ENCODE measurements around the gene AKNA.

AKNA gene

GRCh38 chr9:114406441-114406840, 18.7 kb upstream of the AKNA start:
- Histone ChIP-seq H3K36me3 (peaks cover 0 to 13% (median 0%) of the 10 kb centered on the region in 3 donors), H3K4me3 (no peak overlapping the region), H3K9me3 (no peaks in the 10 kb centered on the region), H3K27me3 (no peaks in the 10 kb centered on the region), H3K27ac (no peak overlapping the region), H3K4me1 (peaks cover 0 to 5% (median 0%) of the 10 kb centered on the region in 4 donors)
- intact Hi-C loops (cut with DNase I; ENCODE audit: low total_unique reads) = loop anchor here (10.0 kb wide), 2 partner anchors 98 to 178 kb away; partner anchors contain the start of genes ATP6V1G1 and WHRN
- DNase-seq = no peak
- TF ChIP-seq CTCF (IDR thresholded peaks at IDR 0.05) = no peak

DNA sequence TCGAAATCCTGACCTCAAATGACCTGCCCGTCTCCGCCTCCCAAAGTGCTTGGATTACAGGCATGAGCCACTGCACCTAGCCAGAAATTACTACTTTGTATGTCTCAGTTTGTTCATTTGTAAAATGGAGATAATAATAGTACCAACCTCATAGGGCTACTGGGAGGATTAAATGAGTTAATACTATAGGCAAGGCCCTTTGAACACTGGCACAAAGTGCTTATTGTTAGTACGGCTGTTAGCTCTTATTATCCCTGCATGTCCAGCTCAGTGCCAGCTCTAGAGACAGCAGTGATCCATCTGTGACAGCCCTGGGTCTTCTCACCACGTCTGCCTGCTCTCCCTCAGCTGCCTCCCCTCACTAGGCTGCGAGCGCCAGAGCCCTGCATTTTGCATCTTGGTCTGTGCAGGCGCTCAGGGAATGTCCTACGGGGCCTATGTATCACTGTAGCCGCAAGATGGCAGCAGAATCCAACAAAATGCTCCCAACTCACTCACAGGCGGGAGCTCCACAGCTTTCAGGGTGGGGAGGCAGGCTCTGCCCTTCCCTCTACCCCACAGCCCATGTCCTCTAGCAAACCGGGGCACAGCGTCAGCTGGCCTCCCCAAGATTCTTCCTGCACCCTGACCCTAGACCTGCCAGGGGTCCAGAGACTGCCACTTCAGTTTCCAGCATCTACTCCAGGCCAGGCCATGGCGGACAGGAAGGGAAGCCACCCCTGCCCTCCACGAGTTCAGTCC, 17.7 kb upstream of the AKNA start:
- intact Hi-C loops (cut with DNase I; ENCODE audit: low total_unique reads) = loop anchor here (2.0 to 10.0 kb wide), 3 partner anchors 99 to 247 kb away; partner anchors contain the start of genes ATP6V1G1 and WHRN

DNA sequence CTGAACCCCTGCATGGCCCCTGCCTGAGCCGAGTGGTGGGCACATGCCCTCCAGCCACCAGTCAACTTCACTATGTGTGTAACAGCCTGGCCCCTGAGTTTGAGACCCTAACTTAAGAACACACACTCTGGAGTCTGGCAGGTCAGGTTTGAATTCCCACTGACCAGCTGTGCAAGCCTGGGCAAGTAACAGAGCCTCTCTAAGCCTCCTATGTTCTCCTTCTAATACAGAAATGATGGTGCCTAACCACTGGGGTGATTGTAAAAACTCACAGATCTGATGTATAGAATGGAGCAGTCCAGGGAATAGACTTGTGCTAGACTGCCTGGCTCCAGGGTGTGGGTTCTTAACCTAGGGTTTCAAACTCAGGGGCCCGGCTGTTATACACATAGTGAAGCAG, 16.7 kb upstream of the AKNA start:
- H3K27ac ChIP-seq = no peak overlapping the region
- TF ChIP-seq CTCF (IDR thresholded peaks at IDR 0.05) = no peak
- intact Hi-C loops (cut with DNase I; ENCODE audit: low total_unique reads) = loop anchor here (2.0 to 10.0 kb wide), 3 partner anchors 100 to 248 kb away; partner anchors contain the start of genes ATP6V1G1 and WHRN
- peaks cover 0 to 13% (median 0%) of the 10 kb centered on the region in 3 donors for H3K36me3 ChIP-seq
- DNase-seq = no peak
- no peak overlapping the region for H3K4me3 ChIP-seq
- H3K27me3 ChIP-seq = no peaks in the 10 kb centered on the region
- peaks cover 0 to 5% (median 0%) of the 10 kb centered on the region in 4 donors for H3K4me1 ChIP-seq
- no peaks in the 10 kb centered on the region for H3K9me3 ChIP-seq

More for the DNA sequence above, 17.7 kb upstream of the AKNA start:
- peak; percentile 80 to 88 for TF ChIP-seq CTCF (IDR thresholded peaks at IDR 0.05)
- DNase-seq = peak; percentile 79 to 87
- Histone ChIP-seq H3K4me1 (peaks cover 0 to 5% (median 0%) of the 10 kb centered on the region in 4 donors), H3K27ac (no peak overlapping the region), H3K9me3 (no peaks in the 10 kb centered on the region), H3K4me3 (no peak overlapping the region), H3K27me3 (no peaks in the 10 kb centered on the region), H3K36me3 (peaks cover 0 to 13% (median 0%) of the 10 kb centered on the region in 3 donors)

GRCh38 chr9:114403153-114403756, 15.5 kb upstream of the AKNA start:
- Histone ChIP-seq H3K9me3 (no peaks in the 10 kb centered on the region), H3K27ac (no peak overlapping the region), H3K36me3 (peaks cover 0 to 13% (median 0%) of the 10 kb centered on the region in 3 donors), H3K4me3 (no peak overlapping the region), H3K27me3 (no peaks in the 10 kb centered on the region), H3K4me1 (peaks cover 0 to 5% (median 2%) of the 10 kb centered on the region in 4 donors)
- intact Hi-C loops (cut with DNase I; ENCODE audit: low total_unique reads) = loop anchor here (10.0 kb wide), 2 partner anchors 102 to 182 kb away; partner anchors contain the start of genes ATP6V1G1 and WHRN
- no peak for DNase-seq
- TF ChIP-seq CTCF (IDR thresholded peaks at IDR 0.05) = no peak

- Histone ChIP-seq H3K4me3 (no peak overlapping the region), H3K36me3 (peaks cover 0 to 7% (median 0%) of the 10 kb centered on the region in 3 donors), H3K4me1 (peaks cover 0 to 16% (median 12%) of the 10 kb centered on the region in 4 donors), H3K9me3 (no peaks in the 10 kb centered on the region), H3K27me3 (no peaks in the 10 kb centered on the region), H3K27ac (no peak overlapping the region)
- DNase-seq = no peak
- TF ChIP-seq CTCF (IDR thresholded peaks at IDR 0.05) = no peak
- intact Hi-C loops (cut with DNase I; ENCODE audit: low total_unique reads) = loop anchor here (10.0 kb wide), 2 partner anchors 103 to 183 kb away; partner anchors contain the start of genes ATP6V1G1 and WHRN
Observed at GRCh38 chr9:114401344-114401743, 13.6 kb upstream of the AKNA start.

All from tibial artery (tissue), 4 donors.